Activated CD8-positive, alpha-beta T cell treated with anti-CD3 and anti-CD28 coated beads for 36 hours (primary cell): Measurements from ENCODE around the gene FAM20B. TPM values are rescaled to one million over a fixed set of nuclear protein-coding genes. Genes with fewer than 3 reads are reported as not detected.

Source experiments
- ATAC-seq: fragments of 200-7000 bp; cut with Tn5 transposase; one replicate; pipeline ENCODE4 v1.10.0; 2021; ENCODE audit warnings: mild to moderate bottlenecking, moderate library complexity
- CTCF ChIA-PET: fragments of 350-600 bp; sonication (Branson Sonifier 250); formaldehyde crosslinking; loops from one replicate; lab custom pipeline; 2021; ENCODE audit warnings: antibody characterized with exemption; lab: Charles Lee
- POLR2A ChIA-PET: fragments of 350-600 bp; sonication (Branson Sonifier 250); formaldehyde crosslinking; loops from one replicate; lab custom pipeline; 2021; ENCODE audit warnings: antibody characterized with exemption; lab: Charles Lee
- DNase-seq: peaks from one replicate; pipeline ENCODE4 v3.0.0-alpha.2; 2020
- H3K27ac Mint-ChIP-seq: one replicate; pipeline ENCODE4 v1.8.0; 2021; ENCODE audit warnings: mild to moderate bottlenecking, mixed read lengths
- H3K27me3 Mint-ChIP-seq: one replicate; pipeline ENCODE4 v1.8.0; 2021; ENCODE audit warnings: mixed read lengths
- H3K36me3 Mint-ChIP-seq: one replicate; pipeline ENCODE4 v1.8.0; 2021; ENCODE audit warnings: low read depth, mixed read lengths
- H3K4me1 Mint-ChIP-seq: one replicate; pipeline ENCODE4 v1.8.0; 2021; ENCODE audit warnings: low read depth, mixed read lengths
- H3K4me3 Mint-ChIP-seq: one replicate; pipeline ENCODE4 v1.8.0; 2021; ENCODE audit warnings: mild to moderate bottlenecking, moderate library complexity, mixed read lengths
- H3K9me3 Mint-ChIP-seq: one replicate; pipeline ENCODE4 v1.8.0; 2021; ENCODE audit warnings: mixed read lengths
- intact Hi-C: fragments of 100-400 bp; cut with micrococcal nuclease; formaldehyde crosslinking; loops from one replicate; pipeline ENCODE4 v1.10.0; 2022
- total RNA-seq, 2 experiments: library from RNA; stranded (reverse); gene quantifications; one replicate each; pipeline ENCODE4 v1.2.3, GENCODE V29; 2021
- TF ChIP-seq, protein P1 (sequence below): fragments of 200-600 bp; IDR thresholded peaks from one replicate; pipeline ENCODE4 v1.8.0; 2022; ENCODE audit warnings: antibody characterized with exemption, mild to moderate bottlenecking

FAM20B gene
- total RNA-seq, 2 experiments from 2014 or later: 34.7 to 36.1 TPM

- no peaks in the 10 kb centered on the region for H3K4me1 Mint-ChIP-seq
- intact Hi-C loops: no loop called here
- no peaks in the 10 kb centered on the region for H3K36me3 Mint-ChIP-seq
- DNase-seq (no peak), ATAC-seq (no peak)
- H3K4me3 Mint-ChIP-seq: no peak overlapping the region
- peaks cover 2% of the 10 kb centered on the region for H3K27me3 Mint-ChIP-seq
- no peak overlapping the region for H3K27ac Mint-ChIP-seq
- TF ChIP-seq, protein P1, sequence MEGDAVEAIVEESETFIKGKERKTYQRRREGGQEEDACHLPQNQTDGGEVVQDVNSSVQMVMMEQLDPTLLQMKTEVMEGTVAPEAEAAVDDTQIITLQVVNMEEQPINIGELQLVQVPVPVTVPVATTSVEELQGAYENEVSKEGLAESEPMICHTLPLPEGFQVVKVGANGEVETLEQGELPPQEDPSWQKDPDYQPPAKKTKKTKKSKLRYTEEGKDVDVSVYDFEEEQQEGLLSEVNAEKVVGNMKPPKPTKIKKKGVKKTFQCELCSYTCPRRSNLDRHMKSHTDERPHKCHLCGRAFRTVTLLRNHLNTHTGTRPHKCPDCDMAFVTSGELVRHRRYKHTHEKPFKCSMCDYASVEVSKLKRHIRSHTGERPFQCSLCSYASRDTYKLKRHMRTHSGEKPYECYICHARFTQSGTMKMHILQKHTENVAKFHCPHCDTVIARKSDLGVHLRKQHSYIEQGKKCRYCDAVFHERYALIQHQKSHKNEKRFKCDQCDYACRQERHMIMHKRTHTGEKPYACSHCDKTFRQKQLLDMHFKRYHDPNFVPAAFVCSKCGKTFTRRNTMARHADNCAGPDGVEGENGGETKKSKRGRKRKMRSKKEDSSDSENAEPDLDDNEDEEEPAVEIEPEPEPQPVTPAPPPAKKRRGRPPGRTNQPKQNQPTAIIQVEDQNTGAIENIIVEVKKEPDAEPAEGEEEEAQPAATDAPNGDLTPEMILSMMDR: no peak
- POLR2A ChIA-PET: no interaction called here
- no peaks in the 10 kb centered on the region for H3K9me3 Mint-ChIP-seq
- CTCF ChIA-PET: interaction anchor here (0.9 to 3.3 kb wide), 4 partner anchors 15 to 250 kb away, joined by 3 to 32 read pairs (median 5); no protein-coding TSS in a partner anchor
These were observed 8.0 kb upstream of the FAM20B start for GRCh38 chr1:179017383-179018326.

DNA sequence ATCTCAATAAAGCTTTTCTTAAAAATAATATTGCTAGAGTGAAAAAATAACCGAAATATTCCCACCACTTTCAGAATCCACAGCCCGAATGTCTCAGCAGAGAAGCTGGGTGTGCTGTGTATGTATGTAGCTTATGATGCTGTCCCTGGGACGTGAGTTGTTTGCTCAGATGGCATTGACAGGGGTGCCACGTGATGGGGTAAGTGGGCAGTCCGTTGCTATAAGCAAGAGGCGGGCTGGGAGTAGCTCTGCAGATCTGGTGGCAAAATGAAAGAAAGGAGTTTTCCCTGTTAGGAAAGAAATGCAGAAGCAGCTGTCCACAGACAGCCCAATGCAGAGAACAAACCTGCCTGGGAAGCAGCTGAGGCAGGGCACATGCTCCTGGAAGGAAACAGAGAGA, 3.8 kb upstream of the FAM20B start:
- H3K4me3 Mint-ChIP-seq: no peak overlapping the region
- TF ChIP-seq, protein P1: no peak
- DNase-seq: no peak
- intact Hi-C loops: no loop called here
- ChIA-PET POLR2A (no interaction called here), CTCF (interaction anchor here (1.1 to 1.3 kb wide), 2 partner anchors 16 to 18 kb away, joined by 3 to 4 read pairs; no protein-coding TSS in a partner anchor)
- H3K27ac Mint-ChIP-seq: no peak overlapping the region
- peaks cover 2% of the 10 kb centered on the region for H3K27me3 Mint-ChIP-seq
- H3K9me3 Mint-ChIP-seq: no peaks in the 10 kb centered on the region
- H3K36me3 Mint-ChIP-seq: peaks cover 2% of the 10 kb centered on the region
- H3K4me1 Mint-ChIP-seq: peaks cover 5% of the 10 kb centered on the region
- no peak for ATAC-seq

DNA sequence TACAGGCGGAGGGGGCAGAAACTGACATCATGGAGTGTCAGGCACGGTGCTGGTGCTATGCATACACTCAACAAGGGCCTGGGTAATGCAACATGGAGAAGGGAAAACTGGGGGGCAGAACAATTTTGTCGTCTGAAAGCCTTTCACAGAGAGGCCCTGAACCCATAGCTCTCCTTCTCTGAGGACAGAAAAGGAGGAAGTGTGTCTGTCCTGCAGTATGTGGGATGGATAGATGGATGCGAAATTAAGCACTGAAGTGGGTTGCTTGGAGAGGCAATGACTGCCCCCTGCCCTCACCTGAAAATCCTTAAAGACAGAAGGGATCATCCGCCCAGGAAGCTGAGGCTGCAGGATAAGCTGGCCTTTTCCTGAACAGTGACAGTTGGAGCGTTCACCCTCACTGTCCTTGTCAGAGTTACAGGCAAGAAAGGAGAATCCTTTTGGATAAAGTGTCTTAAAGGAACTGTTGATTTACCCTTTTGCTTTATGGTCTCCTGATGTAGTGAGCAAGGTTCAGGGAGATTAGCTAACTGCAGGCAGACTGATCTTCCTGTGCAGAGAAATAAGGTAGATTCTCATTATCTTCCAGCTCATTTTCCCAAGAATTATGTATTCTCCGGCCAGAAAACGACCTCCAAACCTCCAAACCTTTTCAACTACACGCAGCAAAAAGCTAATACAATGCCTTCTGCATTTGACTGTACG, 1.6 kb upstream of the FAM20B start:
- POLR2A ChIA-PET: no interaction called here
- Mint-ChIP-seq H3K4me1 (peaks cover 20% of the 10 kb centered on the region), H3K27me3 (no peaks in the 10 kb centered on the region), H3K4me3 (no peak overlapping the region), H3K36me3 (peaks cover 2% of the 10 kb centered on the region), H3K27ac (no peak overlapping the region), H3K9me3 (no peaks in the 10 kb centered on the region)
- intact Hi-C loops: no loop called here
- no peak for ATAC-seq
- TF ChIP-seq, protein P1: no peak
- DNase-seq: no peak
- CTCF ChIA-PET: interaction anchor here (1.1 to 2.1 kb wide), 2 partner anchors 21 to 211 kb away, joined by 3 to 12 read pairs; no protein-coding TSS in a partner anchor

GRCh38 chr1:179025975-179026812, 500 bp downstream of the FAM20B start:
- Mint-ChIP-seq H3K27me3 (no peaks in the 10 kb centered on the region), H3K36me3 (peaks cover 2% of the 10 kb centered on the region), H3K4me3 (peak overlapping the region; percentile 99), H3K27ac (peak overlapping the region; percentile 97), H3K4me1 (peaks cover 39% of the 10 kb centered on the region), H3K9me3 (no peaks in the 10 kb centered on the region)
- ATAC-seq: peak; percentile 85
- ChIA-PET CTCF (interaction anchor here (1.2 kb wide), 1 partner anchor 159 kb away, joined by 3 read pairs; no protein-coding TSS in a partner anchor), POLR2A (interaction anchor here (0.7 to 1.5 kb wide), 3 partner anchors 11 to 363 kb away, joined by 3 to 6 read pairs (median 5); no protein-coding TSS in a partner anchor)
- TF ChIP-seq, protein P1: no peak
- peak; percentile 70 for DNase-seq
- intact Hi-C loops: no loop called here
